OCI-LY1 (cell line): Measurements from ENCODE around the gene PAEP.
"Not testable (repeated sequence)": the region's sequence is repeated elsewhere in the genome, so short reads cannot be mapped to it uniquely, and the experiment has no call there.

Experiments used
- H2AFZ ChIP-seq: fragments of 200-600 bp; sonication (generic), shearing (Covaris generic); 2 replicates; pipeline ENCODE4 v1.6.0; 2014; ENCODE audit warnings: antibody characterized with exemption, mild to moderate bottlenecking, low read length
- H3F3A ChIP-seq: fragments of 200-600 bp; sonication (generic), shearing (Covaris generic); 2 replicates; pipeline ENCODE4 v1.6.0; 2014; ENCODE audit warnings: mild to moderate bottlenecking, antibody characterized with exemption, low read length, moderate library complexity; ENCODE audit not compliant: insufficient read depth
- H3K27ac ChIP-seq: fragments of 200-600 bp; sonication (generic); 2 replicates; pipeline ENCODE4 v1.5.1; 2014; ENCODE audit warnings: low read length, mixed run types, mild to moderate bottlenecking, low read depth; ENCODE audit not compliant: poor library complexity, severe bottlenecking
- H3K27me3 ChIP-seq: fragments of 200-600 bp; sonication (generic); 2 replicates; pipeline ENCODE4 v1.6.0; 2014; ENCODE audit warnings: antibody characterized with exemption, mild to moderate bottlenecking, low read length, moderate library complexity; ENCODE audit not compliant: insufficient read depth
- H3K36me3 ChIP-seq: fragments of 200-600 bp; sonication (generic); 2 replicates; pipeline ENCODE4 v1.6.1; 2014; ENCODE audit warnings: mild to moderate bottlenecking, antibody characterized with exemption, low read length, moderate library complexity, mixed read lengths; ENCODE audit not compliant: insufficient read depth
- H3K4me1 ChIP-seq: fragments of 200-600 bp; sonication (generic); 2 replicates; pipeline ENCODE4 v1.5.1; 2014; ENCODE audit warnings: mild to moderate bottlenecking, low read length, moderate library complexity; ENCODE audit not compliant: insufficient read depth, severe bottlenecking
- H3K4me2 ChIP-seq: fragments of 200-600 bp; sonication (generic), shearing (Covaris generic); 2 replicates; pipeline ENCODE4 v1.6.1; 2014; ENCODE audit warnings: low read length
- H3K4me3 ChIP-seq: fragments of 200-600 bp; sonication (generic); 2 replicates; pipeline ENCODE4 v1.5.1; 2014; ENCODE audit warnings: low read length, low read depth, mild to moderate bottlenecking, mixed read lengths; ENCODE audit not compliant: poor library complexity, severe bottlenecking
- H3K79me2 ChIP-seq: fragments of 200-600 bp; shearing (Covaris generic); 2 replicates; pipeline ENCODE4 v1.6.1; 2016; ENCODE audit warnings: mixed run types, low read length, mixed read lengths; ENCODE audit not compliant: insufficient read depth
- H3K9ac ChIP-seq: fragments of 200-600 bp; sonication (generic), shearing (Covaris generic); 2 replicates; pipeline ENCODE4 v1.6.1; 2014; ENCODE audit warnings: mild to moderate bottlenecking, low read length, mixed read lengths
- H3K9me2 ChIP-seq: fragments of 200-600 bp; sonication (generic), shearing (Covaris generic); 2 replicates; pipeline ENCODE4 v1.6.1; 2014; ENCODE audit warnings: low read depth, mild to moderate bottlenecking, low read length, mixed read lengths
- H3K9me3 ChIP-seq: fragments of 200-600 bp; shearing (Covaris generic); 2 replicates; pipeline ENCODE4 v1.6.1; 2014; ENCODE audit warnings: low read length, mixed read lengths
- H4K20me1 ChIP-seq: fragments of 200-600 bp; sonication (generic), shearing (Covaris generic); 2 replicates; pipeline ENCODE4 v1.6.0; 2016; ENCODE audit warnings: mild to moderate bottlenecking, low read length; ENCODE audit not compliant: insufficient read depth
- EZH2 ChIP-seq: fragments of 200-600 bp; sonication (generic), shearing (Covaris generic); IDR thresholded peaks from 2 replicates; pipeline ENCODE4 v1.8.0; 2017; ENCODE audit warnings: borderline replicate concordance, mixed run types, mild to moderate bottlenecking, antibody characterized with exemption, low read length, moderate library complexity, mixed read lengths
- TF ChIP-seq, protein P1 (sequence below): fragments of 200-600 bp; sonication (generic), shearing (Covaris generic); IDR thresholded peaks from 2 replicates; pipeline ENCODE4 v1.5.1; 2017; ENCODE audit warnings: mild to moderate bottlenecking, antibody characterized with exemption, low read length, moderate library complexity, mixed read lengths

Gene PAEP

DNA sequence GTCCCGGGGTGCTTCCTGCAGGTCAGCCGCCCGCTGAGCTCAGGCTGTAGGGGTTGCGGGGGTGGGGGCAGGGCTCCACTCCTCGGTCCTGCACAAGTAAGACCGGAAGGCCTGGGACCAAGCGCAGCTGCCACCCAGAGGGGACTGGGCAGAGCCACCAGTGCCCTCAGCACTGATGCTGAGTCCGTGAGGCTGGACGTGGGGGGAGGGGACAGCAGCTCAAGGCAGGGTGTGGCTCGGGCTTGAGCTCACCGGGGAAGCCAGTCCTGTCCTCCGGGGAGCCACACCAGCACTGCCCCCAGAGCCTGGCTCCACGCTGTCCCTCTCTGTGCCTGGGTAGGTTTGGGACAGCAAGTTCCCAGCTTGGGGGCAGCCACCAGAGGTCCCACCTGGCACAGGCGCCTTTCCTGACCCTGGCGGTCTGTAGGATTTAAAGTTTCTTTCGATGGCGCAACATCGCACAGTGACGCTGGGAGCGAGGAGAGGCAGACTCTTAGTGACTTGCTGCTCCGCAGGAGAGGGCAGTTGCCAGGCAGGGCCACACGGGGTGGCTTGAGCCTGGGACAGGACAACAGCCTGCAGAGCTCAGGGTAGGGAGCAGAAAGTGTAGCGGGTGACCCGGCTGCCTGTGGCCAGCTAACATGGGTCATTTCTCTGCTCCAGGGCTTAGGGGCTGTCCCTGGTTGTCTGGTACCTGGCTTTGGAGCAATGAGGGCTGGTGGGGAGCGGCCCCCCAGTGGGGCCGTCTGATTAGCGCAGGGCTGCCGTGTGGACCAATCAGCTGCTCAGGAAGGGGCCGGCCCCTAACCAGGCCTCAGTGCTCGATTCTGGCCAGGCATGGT is 34.6 kb upstream of the PAEP start:
- Histone ChIP-seq H3K9me2 (no peaks in the 10 kb centered on the region), H3K4me1 (no peaks in the 10 kb centered on the region), H3K27ac (no peak overlapping the region), H2AFZ (no peak overlapping the region), H3F3A (no peaks in the 10 kb centered on the region), H3K9ac (no peak overlapping the region), H3K27me3 (no peaks in the 10 kb centered on the region), H4K20me1 (no peaks in the 10 kb centered on the region), H3K4me3 (no peak overlapping the region), H3K36me3 (no peaks in the 10 kb centered on the region), H3K79me2 (no peaks in the 10 kb centered on the region), H3K9me3 (no peaks in the 10 kb centered on the region), H3K4me2 (no peak overlapping the region)
- TF ChIP-seq, protein P1, sequence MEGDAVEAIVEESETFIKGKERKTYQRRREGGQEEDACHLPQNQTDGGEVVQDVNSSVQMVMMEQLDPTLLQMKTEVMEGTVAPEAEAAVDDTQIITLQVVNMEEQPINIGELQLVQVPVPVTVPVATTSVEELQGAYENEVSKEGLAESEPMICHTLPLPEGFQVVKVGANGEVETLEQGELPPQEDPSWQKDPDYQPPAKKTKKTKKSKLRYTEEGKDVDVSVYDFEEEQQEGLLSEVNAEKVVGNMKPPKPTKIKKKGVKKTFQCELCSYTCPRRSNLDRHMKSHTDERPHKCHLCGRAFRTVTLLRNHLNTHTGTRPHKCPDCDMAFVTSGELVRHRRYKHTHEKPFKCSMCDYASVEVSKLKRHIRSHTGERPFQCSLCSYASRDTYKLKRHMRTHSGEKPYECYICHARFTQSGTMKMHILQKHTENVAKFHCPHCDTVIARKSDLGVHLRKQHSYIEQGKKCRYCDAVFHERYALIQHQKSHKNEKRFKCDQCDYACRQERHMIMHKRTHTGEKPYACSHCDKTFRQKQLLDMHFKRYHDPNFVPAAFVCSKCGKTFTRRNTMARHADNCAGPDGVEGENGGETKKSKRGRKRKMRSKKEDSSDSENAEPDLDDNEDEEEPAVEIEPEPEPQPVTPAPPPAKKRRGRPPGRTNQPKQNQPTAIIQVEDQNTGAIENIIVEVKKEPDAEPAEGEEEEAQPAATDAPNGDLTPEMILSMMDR: no peak
- TF ChIP-seq EZH2: no peak

- H3K9me3 ChIP-seq, H3K9me2 ChIP-seq, H3K4me1 ChIP-seq, H3F3A ChIP-seq, H3K9ac ChIP-seq, H3K36me3 ChIP-seq, H3K4me2 ChIP-seq, H3K79me2 ChIP-seq, H3K27ac ChIP-seq, H3K27me3 ChIP-seq, H3K4me3 ChIP-seq, H2AFZ ChIP-seq, H4K20me1 ChIP-seq: not testable (repeated sequence)
These were observed 32.6 kb upstream of the PAEP start for GRCh38 chr9:135528842-135529435.

DNA sequence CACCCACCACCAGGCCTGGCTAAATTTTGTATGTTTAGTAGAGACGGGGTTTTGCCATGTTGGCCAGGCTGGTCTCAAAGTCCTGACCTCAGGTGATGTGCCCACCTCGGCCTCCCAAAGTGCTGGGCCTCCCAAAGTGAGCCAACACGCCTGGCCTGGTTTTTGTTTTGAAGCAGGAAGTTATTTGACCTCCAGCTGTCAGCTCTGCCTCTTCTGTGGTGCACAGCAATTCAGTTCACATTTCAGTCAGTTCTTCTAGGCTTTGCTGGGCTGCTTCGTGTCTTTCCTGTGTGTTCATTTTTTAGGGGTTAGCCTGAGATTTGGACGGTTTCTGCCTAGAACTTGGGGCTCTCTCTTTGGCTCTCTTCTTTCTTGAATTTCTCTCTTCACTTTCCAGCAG is 31.4 kb upstream of the PAEP start:
- H2AFZ ChIP-seq: no peak overlapping the region
- no peaks in the 10 kb centered on the region for H3F3A ChIP-seq
- H3K4me1 ChIP-seq: no peaks in the 10 kb centered on the region
- H3K4me3 ChIP-seq: no peak overlapping the region
- no peak overlapping the region for H3K4me2 ChIP-seq
- H3K9me3 ChIP-seq: no peaks in the 10 kb centered on the region
- no peaks in the 10 kb centered on the region for H3K9me2 ChIP-seq
- no peak overlapping the region for H3K27ac ChIP-seq
- no peaks in the 10 kb centered on the region for H3K36me3 ChIP-seq
- H4K20me1 ChIP-seq: no peaks in the 10 kb centered on the region
- H3K27me3 ChIP-seq: no peaks in the 10 kb centered on the region
- H3K9ac ChIP-seq: no peak overlapping the region
- H3K79me2 ChIP-seq: no peaks in the 10 kb centered on the region
- no peak for TF ChIP-seq EZH2
- TF ChIP-seq, protein P1: no peak
